H1 (cell line): ENCODE data around the gene SYT17. TPM values are rescaled to one million over a fixed set of nuclear protein-coding genes. Genes with fewer than 3 reads are reported as not detected.

Experiments
- ASH2L ChIP-seq: fragments of 200-600, 300-600 bp; sonication (generic); IDR thresholded peaks from one replicate; pipeline ENCODE4 v1.7.1; 2017; ENCODE audit warnings: low read length
- BCL11A ChIP-seq, 2 experiments: IDR thresholded peaks; one replicate each; pipeline ENCODE4 v1.6.1; 2011; ENCODE audit warnings: low read depth in 2 of 2, low read length in 2 of 2, mild to moderate bottlenecking in 2 of 2
- MAFK ChIP-seq: IDR thresholded peaks from 2 replicates; pipeline ENCODE4 v1.6.1; 2012; ENCODE audit warnings: low read depth, mild to moderate bottlenecking, improper control_type of control experiment, low read length
- POLR2A ChIP-seq, 2 experiments: IDR thresholded peaks; 1 replicate in 1 of 2; 2 replicates in 1 of 2; pipeline ENCODE4 v1.6.1; 2011; ENCODE audit warnings: low read depth in 2 of 2, low read length in 2 of 2, mild to moderate bottlenecking in 2 of 2; ENCODE audit errors: control extremely low read depth in 1 of 2
- polyA plus RNA-seq, 7 experiments: library from polyadenylated mRNA; depleted of rRNA in 3 of 7; stranded (reverse) in 5 of 7; unstranded in 2 of 7; fragments of >200 nt in 5 of 7; fragments of 200-250 nt in 2 of 7; gene quantifications; 1 replicate in 5 of 7; 2 replicates in 1 of 7; 4 replicates in 1 of 7; pipeline versions ENCODE4 v1.2.1 to v1.2.3, GENCODE V29; 2011 to 2013; ENCODE audit warnings: missing spikeins in 2 of 7, mixed read lengths in 2 of 7
- total RNA-seq: library from RNA; stranded (reverse); fragmentation: NEBNext Ultra II Directional; extraction: Animal tissue kit (Norgen Biotek cat#: 25700); gene quantifications from 2 replicates; pipeline ENCODE4 v1.2.1, GENCODE V29; 2021

SYT17 gene
- total and polyA plus RNA-seq, 2 of the 8 experiments (the other 6 are each of a cell fraction or from before 2014, with no cell fraction given), result 5.8 to 18.1 TPM

GRCh38 chr16:19172098-19172780 is 4.2 kb downstream of the SYT17 start (continued):
- TF ChIP-seq MAFK, result no peak
- no peak for TF ChIP-seq ASH2L
- no peak for TF ChIP-seq POLR2A (IDR thresholded peaks at IDR 0.05; ENCODE audit: control extremely low read depth in 1 of 2, low read depth in 2 of 2, low read length in 2 of 2)
- no peak for TF ChIP-seq BCL11A (IDR thresholded peaks at IDR 0.05; ENCODE audit: low read depth in 2 of 2, low read length in 2 of 2)
- TF ChIP-seq, all 59 proteins: peak for 0
